ENCODE data around the gene KTN1. TPM values are rescaled to one million over a fixed set of nuclear protein-coding genes. Genes with fewer than 3 reads are reported as not detected.
A peak's percentile ranks its signal among the peaks of the same experiment; 100 is the strongest.

Gene KTN1
- total RNA-seq, 1 donor from 2014 or later = 290 TPM

- intact Hi-C loops (cut with micrococcal nuclease) = no loop called here
- DNase-seq (no peak), ATAC-seq (no peak)
Observed at GRCh38 chr14:55650992-55651391, 71.0 kb downstream of the KTN1 start.

- DNase-seq (no peak), ATAC-seq (no peak)
- intact Hi-C loops (cut with micrococcal nuclease) = no loop called here
Observed at GRCh38 chr14:55654243-55654642, 74.2 kb downstream of the KTN1 start.

- ATAC-seq (peak; percentile 67), DNase-seq (no peak)
- intact Hi-C loops (cut with micrococcal nuclease) = no loop called here
Observed at GRCh38 chr14:55661029-55661428, 81.0 kb downstream of the KTN1 start.

- ATAC-seq = peak; percentile 87
- intact Hi-C loops (cut with micrococcal nuclease) = no loop called here
- DNase-seq = no peak
Observed at GRCh38 chr14:55662752-55663151, 82.7 kb downstream of the KTN1 start.

GRCh38 chr14:55665067-55665675, 85.2 kb downstream of the KTN1 start:
- intact Hi-C loops (cut with micrococcal nuclease) = no loop called here
- no peak for DNase-seq

GRCh38 chr14:55667801-55668200, 87.8 kb downstream of the KTN1 start:
- intact Hi-C loops (cut with micrococcal nuclease) = no loop called here
- no peak for ATAC-seq
- DNase-seq = no peak

More at GRCh38 chr14:55665067-55665675, 85.2 kb downstream of the KTN1 start:
- no peak for ATAC-seq

GRCh38 chr14:55671641-55672040, 91.6 kb downstream of the KTN1 start:
- ATAC-seq (no peak), DNase-seq (no peak)
- intact Hi-C loops (cut with micrococcal nuclease) = no loop called here

- no peak for ATAC-seq
- intact Hi-C loops (cut with micrococcal nuclease) = no loop called here
- DNase-seq = no peak
Observed at GRCh38 chr14:55673048-55673447, 93.0 kb downstream of the KTN1 start.

GRCh38 chr14:55681096-55681495, 101.1 kb downstream of the KTN1 start:
- ATAC-seq = no peak
- no peak for DNase-seq
- intact Hi-C loops (cut with micrococcal nuclease) = no loop called here

- ATAC-seq = peak; percentile 89
Observed at GRCh38 chr14:55684956-55685584, 105.1 kb downstream of the KTN1 start.

GRCh38 chr14:55686713-55687112, 106.7 kb downstream of the KTN1 start:
- intact Hi-C loops (cut with micrococcal nuclease) = no loop called here
- peak; percentile 6 for ATAC-seq
- DNase-seq = no peak

More at GRCh38 chr14:55684956-55685584, 105.1 kb downstream of the KTN1 start:
- no peak for DNase-seq
- intact Hi-C loops (cut with micrococcal nuclease) = no loop called here

GRCh38 chr14:55688566-55688965, 108.6 kb downstream of the KTN1 start:
- intact Hi-C loops (cut with micrococcal nuclease) = no loop called here
- ATAC-seq = no peak

GRCh38 chr14:55689981-55690871, 110.2 kb downstream of the KTN1 start:
- intact Hi-C loops (cut with micrococcal nuclease) = no loop called here
- ATAC-seq (no peak), DNase-seq (no peak)

More at GRCh38 chr14:55688566-55688965, 108.6 kb downstream of the KTN1 start:
- no peak for DNase-seq

- DNase-seq = no peak
- intact Hi-C loops (cut with micrococcal nuclease) = no loop called here
- no peak for ATAC-seq
Observed at GRCh38 chr14:55691659-55692058, 111.7 kb downstream of the KTN1 start.

GRCh38 chr14:55693904-55694303, 113.9 kb downstream of the KTN1 start:
- ATAC-seq (no peak), DNase-seq (no peak)
- intact Hi-C loops (cut with micrococcal nuclease) = no loop called here

- intact Hi-C loops (cut with micrococcal nuclease) = no loop called here
- ATAC-seq (no peak), DNase-seq (no peak)
Observed at GRCh38 chr14:55697414-55697861, 117.4 kb downstream of the KTN1 start.

GRCh38 chr14:55698051-55698450, 118.0 kb downstream of the KTN1 start:
- no peak for ATAC-seq
- intact Hi-C loops (cut with micrococcal nuclease) = no loop called here
- DNase-seq = no peak

GRCh38 chr14:55699131-55700057, 119.4 kb downstream of the KTN1 start:
- DNase-seq = no peak
- ATAC-seq = no peak
- intact Hi-C loops (cut with micrococcal nuclease) = loop anchor here (10.0 kb wide), 1 partner anchor 765 kb away; no protein-coding TSS in a partner anchor

- intact Hi-C loops (cut with micrococcal nuclease) = loop anchor here (10.0 kb wide), 1 partner anchor 763 kb away; no protein-coding TSS in a partner anchor
- DNase-seq = no peak
- no peak for ATAC-seq
Observed at GRCh38 chr14:55701638-55702037, 121.6 kb downstream of the KTN1 start.
